ENCODE results near the gene TUBB.
"Not testable (repeated sequence)": the region's sequence is repeated elsewhere in the genome, so short reads cannot be mapped to it uniquely, and the experiment has no call there.

TUBB gene

DNA sequence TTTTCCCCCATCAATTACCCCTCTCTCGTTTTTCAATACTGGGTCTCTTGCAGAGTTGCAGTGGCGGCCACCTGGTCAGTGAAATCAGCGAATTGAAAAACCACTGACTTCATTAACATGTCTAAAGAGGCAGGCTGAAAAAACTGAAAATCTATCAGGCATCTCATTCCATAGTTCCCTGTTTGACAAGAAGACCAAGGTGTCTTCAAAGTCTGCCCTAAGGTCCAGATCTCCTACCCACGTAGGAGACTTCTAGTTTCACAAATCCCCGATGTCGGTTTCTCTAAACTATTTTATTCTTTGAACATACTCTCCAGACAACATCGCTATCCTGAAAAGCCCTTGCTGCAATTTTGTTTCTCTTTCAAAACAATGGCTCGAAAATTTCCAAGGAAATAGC, 796 bp upstream of the TUBB start:
- DNase-seq (ENCODE audit: low spot score) = no peak
- POLR2A ChIA-PET (ENCODE audit: low non-redundant PET) = interaction anchor here (0.8 kb wide), 1 partner anchor 28 kb away, joined by 3 read pairs; no protein-coding TSS in a partner anchor
- CTCF ChIA-PET = interaction anchor here (0.7 kb wide), 1 partner anchor 120 kb away, joined by 3 read pairs; no protein-coding TSS in a partner anchor
- TF ChIP-seq, protein P1, sequence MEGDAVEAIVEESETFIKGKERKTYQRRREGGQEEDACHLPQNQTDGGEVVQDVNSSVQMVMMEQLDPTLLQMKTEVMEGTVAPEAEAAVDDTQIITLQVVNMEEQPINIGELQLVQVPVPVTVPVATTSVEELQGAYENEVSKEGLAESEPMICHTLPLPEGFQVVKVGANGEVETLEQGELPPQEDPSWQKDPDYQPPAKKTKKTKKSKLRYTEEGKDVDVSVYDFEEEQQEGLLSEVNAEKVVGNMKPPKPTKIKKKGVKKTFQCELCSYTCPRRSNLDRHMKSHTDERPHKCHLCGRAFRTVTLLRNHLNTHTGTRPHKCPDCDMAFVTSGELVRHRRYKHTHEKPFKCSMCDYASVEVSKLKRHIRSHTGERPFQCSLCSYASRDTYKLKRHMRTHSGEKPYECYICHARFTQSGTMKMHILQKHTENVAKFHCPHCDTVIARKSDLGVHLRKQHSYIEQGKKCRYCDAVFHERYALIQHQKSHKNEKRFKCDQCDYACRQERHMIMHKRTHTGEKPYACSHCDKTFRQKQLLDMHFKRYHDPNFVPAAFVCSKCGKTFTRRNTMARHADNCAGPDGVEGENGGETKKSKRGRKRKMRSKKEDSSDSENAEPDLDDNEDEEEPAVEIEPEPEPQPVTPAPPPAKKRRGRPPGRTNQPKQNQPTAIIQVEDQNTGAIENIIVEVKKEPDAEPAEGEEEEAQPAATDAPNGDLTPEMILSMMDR (conservative IDR thresholded peaks at IDR 0.05; ENCODE audit: low read depth) = no peak
- peak overlapping the region; percentile 99 for H3K27ac ChIP-seq

DNA sequence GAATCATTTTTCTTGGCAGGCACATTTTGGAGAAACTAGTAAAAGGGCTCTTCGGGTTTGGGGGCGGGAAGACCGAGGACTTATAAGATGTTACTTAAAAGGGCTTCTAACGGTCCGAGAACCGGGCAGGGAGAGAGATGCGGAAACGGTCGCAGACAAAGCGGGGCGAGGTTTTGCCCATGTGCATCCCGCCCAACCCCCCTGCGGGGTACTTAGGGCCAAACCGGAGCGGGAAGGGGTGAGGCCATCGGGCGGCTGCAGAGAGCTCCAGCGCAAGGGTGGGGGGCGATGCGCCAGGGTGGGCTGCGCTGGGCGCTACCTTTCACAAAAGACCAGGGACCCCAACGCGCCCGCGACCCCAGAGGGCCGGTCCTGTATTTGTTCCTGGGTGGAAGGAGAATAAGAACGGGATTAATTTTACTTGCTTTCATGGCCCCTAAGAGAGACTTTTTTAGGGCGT, 616 bp downstream of the TUBB start:
- TF ChIP-seq, protein P1 (conservative IDR thresholded peaks at IDR 0.05; ENCODE audit: low read depth) = no peak
- H3K27ac ChIP-seq = peak overlapping the region; percentile 99
- peak; percentile 41 for DNase-seq (ENCODE audit: low spot score)
- ChIA-PET POLR2A (ENCODE audit: low non-redundant PET) (interaction anchor here (1.0 to 1.2 kb wide), 2 partner anchors 33 to 35 kb away, joined by 3 to 4 read pairs; no protein-coding TSS in a partner anchor), CTCF (interaction anchor here (1.1 to 2.0 kb wide), 3 partner anchors 32 to 48 kb away, joined by 3 to 7 read pairs (median 5); partner anchors contain the start of gene DHX16)

DNA sequence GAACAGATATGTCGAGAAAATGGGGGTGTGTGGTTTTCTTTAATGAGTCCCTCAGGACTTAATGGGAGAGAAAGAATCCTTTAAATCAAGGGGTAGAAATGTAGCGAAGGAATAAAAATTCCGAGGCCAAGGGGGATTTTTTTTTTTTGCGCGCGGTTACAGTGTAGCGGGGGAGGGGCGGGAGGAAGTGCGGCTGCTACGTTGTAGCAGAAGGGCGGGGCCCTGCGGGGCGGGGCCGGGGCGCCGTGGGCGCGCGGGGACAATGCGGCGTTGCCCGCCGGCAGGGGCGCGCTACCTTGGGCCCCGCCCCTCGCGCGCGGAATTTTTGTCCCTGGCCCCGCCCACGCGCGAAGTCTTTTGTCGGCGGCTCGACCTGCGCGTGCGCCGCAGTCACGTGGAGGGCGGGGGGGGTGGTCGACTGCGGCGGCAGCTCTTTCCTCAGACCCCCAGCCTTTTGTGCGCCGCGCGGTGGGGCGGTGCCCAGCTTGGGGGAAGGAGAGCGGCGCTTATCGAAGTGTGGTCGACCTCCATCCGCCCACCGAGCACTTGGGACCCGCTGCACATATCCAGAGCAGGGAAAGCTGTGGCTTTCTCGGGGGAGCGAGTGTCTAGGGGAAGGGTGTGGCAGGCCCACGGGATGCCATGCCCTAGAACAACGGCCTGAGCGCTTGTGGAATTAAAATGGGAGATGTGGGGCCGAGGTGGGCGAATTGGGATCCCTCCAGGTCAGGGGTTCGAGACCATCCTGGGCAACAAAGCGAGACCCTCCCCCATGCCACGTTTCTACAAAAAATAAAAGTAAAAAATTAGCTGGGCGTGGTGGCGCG, 1.3 kb downstream of the TUBB start:
- CTCF ChIA-PET = interaction anchor here (0.6 to 3.3 kb wide), 13 partner anchors 9 to 375 kb away, joined by 3 to 31 read pairs (median 5); partner anchors contain the start of gene DHX16
- peak; percentile 76 for DNase-seq (ENCODE audit: low spot score)
- POLR2A ChIA-PET (ENCODE audit: low non-redundant PET) = interaction anchor here (0.8 to 1.4 kb wide), 4 partner anchors 31 to 49 kb away, joined by 3 to 4 read pairs (median 3); partner anchors contain the start of genes DHX16 and NRM
- TF ChIP-seq, protein P1 (conservative IDR thresholded peaks at IDR 0.05; ENCODE audit: low read depth) = peak; percentile 35
- peak overlapping the region; percentile 99 for H3K27ac ChIP-seq

DNA sequence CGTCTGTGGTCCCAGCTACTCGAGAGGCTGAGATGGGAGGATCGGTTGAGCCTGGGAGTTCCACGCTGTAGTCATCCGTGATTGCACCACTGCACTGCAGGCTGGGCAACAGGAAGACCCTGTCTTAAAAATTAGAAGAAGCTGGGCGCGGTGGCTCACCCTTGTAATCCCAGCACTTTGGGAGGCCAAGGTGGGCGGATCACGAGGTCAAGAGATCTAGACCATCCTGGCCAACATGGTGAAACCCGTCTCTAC, 1.8 kb downstream of the TUBB start:
- ChIA-PET POLR2A (ENCODE audit: low non-redundant PET) (interaction anchor here (0.8 to 1.4 kb wide), 3 partner anchors 31 to 49 kb away, joined by 3 to 4 read pairs (median 3); partner anchors contain the start of genes DHX16 and NRM), CTCF (interaction anchor here (0.6 to 3.3 kb wide), 16 partner anchors 8 to 375 kb away, joined by 3 to 31 read pairs (median 5); partner anchors contain the start of gene DHX16)
- H3K27ac ChIP-seq = peak overlapping the region; percentile 99
- not testable (repeated sequence) for DNase-seq (ENCODE audit: low spot score)

DNA sequence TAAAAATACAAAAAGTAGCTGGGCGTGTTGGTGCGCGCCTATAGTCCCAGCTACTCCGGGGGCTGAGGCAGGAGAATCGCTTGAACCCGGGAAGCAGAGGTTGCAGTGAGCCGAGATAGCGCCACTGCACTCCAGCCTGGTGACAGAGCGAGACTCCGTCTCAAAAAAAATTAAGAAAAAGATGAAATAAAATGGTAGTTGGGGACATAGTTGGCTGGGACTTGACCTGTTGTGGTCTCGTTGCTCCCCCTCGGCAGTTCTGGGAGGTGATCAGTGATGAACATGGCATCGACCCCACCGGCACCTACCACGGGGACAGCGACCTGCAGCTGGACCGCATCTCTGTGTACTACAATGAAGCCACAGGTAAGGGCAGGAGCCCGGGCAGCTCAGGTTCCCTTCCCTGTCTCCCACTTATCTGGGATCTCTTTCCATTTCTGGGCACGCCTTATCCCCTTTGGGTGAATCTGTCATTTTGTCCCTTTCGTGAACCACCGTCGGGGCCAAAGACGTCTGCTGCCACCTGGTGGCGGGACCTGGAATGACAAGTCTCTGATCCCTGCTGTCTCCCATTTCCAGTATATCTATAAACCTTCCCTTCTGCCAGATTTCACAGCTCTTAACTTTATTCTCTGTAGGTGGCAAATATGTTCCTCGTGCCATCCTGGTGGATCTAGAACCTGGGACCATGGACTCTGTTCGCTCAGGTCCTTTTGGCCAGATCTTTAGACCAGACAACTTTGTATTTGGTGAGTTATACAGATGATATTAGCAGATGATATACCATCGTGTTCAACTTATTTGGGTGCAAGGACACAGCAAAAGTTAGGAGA, 2.3 kb downstream of the TUBB start:
- POLR2A ChIA-PET (ENCODE audit: low non-redundant PET) = interaction anchor here (0.8 to 1.4 kb wide), 3 partner anchors 32 to 50 kb away, joined by 3 to 4 read pairs (median 3); partner anchors contain the start of genes DHX16 and NRM
- H3K27ac ChIP-seq = peak overlapping the region; percentile 99
- peak; percentile 53 for DNase-seq (ENCODE audit: low spot score)

DNA sequence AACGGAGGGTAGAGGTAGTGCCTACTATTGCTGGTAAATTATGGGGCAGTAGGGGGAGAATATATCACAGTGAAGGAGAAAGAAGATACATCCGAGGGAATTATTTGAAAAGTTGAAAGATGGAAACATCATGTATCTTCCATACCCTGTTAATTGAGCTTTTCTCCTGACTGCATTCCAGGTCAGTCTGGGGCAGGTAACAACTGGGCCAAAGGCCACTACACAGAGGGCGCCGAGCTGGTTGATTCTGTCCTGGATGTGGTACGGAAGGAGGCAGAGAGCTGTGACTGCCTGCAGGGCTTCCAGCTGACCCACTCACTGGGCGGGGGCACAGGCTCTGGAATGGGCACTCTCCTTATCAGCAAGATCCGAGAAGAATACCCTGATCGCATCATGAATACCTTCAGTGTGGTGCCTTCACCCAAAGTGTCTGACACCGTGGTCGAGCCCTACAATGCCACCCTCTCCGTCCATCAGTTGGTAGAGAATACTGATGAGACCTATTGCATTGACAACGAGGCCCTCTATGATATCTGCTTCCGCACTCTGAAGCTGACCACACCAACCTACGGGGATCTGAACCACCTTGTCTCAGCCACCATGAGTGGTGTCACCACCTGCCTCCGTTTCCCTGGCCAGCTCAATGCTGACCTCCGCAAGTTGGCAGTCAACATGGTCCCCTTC, 3.1 kb downstream of the TUBB start:
- DNase-seq (ENCODE audit: low spot score); POLR2A ChIA-PET (ENCODE audit: low non-redundant PET): not testable (repeated sequence)
- peak overlapping the region; percentile 71 for H3K27ac ChIP-seq
- CTCF ChIA-PET = interaction anchor here (0.6 to 3.3 kb wide), 12 partner anchors 7 to 186 kb away, joined by 3 to 31 read pairs (median 4); no protein-coding TSS in a partner anchor

More for the DNA sequence above, 2.3 kb downstream of the TUBB start:
- CTCF ChIA-PET = interaction anchor here (0.6 to 3.3 kb wide), 18 partner anchors 8 to 185 kb away, joined by 3 to 31 read pairs (median 5); partner anchors contain the start of gene DHX16
- TF ChIP-seq, protein P1 (conservative IDR thresholded peaks at IDR 0.05; ENCODE audit: low read depth) = peak; percentile 95

DNA sequence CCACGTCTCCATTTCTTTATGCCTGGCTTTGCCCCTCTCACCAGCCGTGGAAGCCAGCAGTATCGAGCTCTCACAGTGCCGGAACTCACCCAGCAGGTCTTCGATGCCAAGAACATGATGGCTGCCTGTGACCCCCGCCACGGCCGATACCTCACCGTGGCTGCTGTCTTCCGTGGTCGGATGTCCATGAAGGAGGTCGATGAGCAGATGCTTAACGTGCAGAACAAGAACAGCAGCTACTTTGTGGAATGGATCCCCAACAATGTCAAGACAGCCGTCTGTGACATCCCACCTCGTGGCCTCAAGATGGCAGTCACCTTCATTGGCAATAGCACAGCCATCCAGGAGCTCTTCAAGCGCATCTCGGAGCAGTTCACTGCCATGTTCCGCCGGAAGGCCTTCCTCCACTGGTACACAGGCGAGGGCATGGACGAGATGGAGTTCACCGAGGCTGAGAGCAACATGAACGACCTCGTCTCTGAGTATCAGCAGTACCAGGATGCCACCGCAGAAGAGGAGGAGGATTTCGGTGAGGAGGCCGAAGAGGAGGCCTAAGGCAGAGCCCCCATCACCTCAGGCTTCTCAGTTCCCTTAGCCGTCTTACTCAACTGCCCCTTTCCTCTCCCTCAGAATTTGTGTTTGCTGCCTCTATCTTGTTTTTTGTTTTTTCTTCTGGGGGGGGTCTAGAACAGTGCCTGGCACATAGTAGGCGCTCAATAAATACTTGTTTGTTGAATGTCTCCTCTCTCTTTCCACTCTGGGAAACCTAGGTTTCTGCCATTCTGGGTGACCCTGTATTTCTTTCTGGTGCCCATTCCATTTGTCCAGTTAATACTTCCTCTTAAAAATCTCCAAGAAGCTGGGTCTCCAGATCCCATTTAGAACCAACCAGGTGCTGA, 3.9 kb downstream of the TUBB start:
- ChIA-PET POLR2A (ENCODE audit: low non-redundant PET) (interaction anchor here (0.6 to 0.8 kb wide), 2 partner anchors 115 to 175 kb away, joined by 3 to 5 read pairs; no protein-coding TSS in a partner anchor), CTCF (interaction anchor here (1.0 to 3.3 kb wide), 2 partner anchors 37 to 44 kb away, joined by 6 to 31 read pairs; no protein-coding TSS in a partner anchor)
- peak overlapping the region; percentile 71 for H3K27ac ChIP-seq
- DNase-seq (ENCODE audit: low spot score) = not testable (repeated sequence)

Data from RWPE1 (cell line).